SU-DHL-6 (cell line): ENCODE results near the gene DRD3.

Experiments used
- H2AFZ ChIP-seq: fragments of 200-600 bp; sonication (generic); 2 replicates; pipeline ENCODE4 v1.6.1; 2014; ENCODE audit warnings: low read depth, mild to moderate bottlenecking, moderate library complexity, mixed read lengths, antibody characterized with exemption, low read length; ENCODE audit not compliant: severe bottlenecking
- H3F3A ChIP-seq: fragments of 200-600 bp; shearing (Covaris generic); 2 replicates; pipeline ENCODE4 v1.6.0; 2016; ENCODE audit warnings: antibody characterized with exemption, mild to moderate bottlenecking; ENCODE audit not compliant: insufficient read depth
- H3K27ac ChIP-seq: fragments of 200-600 bp; sonication (generic); 2 replicates; pipeline ENCODE4 v1.5.1; 2016; ENCODE audit warnings: low read depth, mild to moderate bottlenecking, low read length, moderate library complexity, mixed read lengths
- H3K27me3 ChIP-seq: fragments of 200-600 bp; sonication (generic), shearing (Covaris generic); 2 replicates; pipeline ENCODE4 v1.6.0; 2014; ENCODE audit warnings: mild to moderate bottlenecking, low read length
- H3K36me3 ChIP-seq: fragments of 200-600 bp; sonication (generic); 2 replicates; pipeline ENCODE4 v1.6.1; 2014; ENCODE audit warnings: mild to moderate bottlenecking, low read length, mixed read lengths
- H3K4me2 ChIP-seq: fragments of 300-600, 200-600 bp; shearing (Covaris generic), sonication (generic); 2 replicates; pipeline ENCODE4 v1.6.0; 2014; ENCODE audit warnings: low read length, low read depth, mild to moderate bottlenecking; ENCODE audit not compliant: poor library complexity, severe bottlenecking
- H3K4me3 ChIP-seq: fragments of 200-600 bp; sonication (generic); 2 replicates; pipeline ENCODE4 v1.5.1; 2014; ENCODE audit warnings: antibody characterized with exemption, low read length, mild to moderate bottlenecking, mixed read lengths; ENCODE audit not compliant: insufficient read depth, poor library complexity, severe bottlenecking
- H3K79me2 ChIP-seq: fragments of 200-600 bp; sonication (generic); 2 replicates; pipeline ENCODE4 v1.6.1; 2014; ENCODE audit warnings: mild to moderate bottlenecking, low read length, moderate library complexity; ENCODE audit not compliant: insufficient read depth
- H3K9ac ChIP-seq: fragments of 200-600 bp; sonication (generic); 2 replicates; pipeline ENCODE4 v1.7.0; 2014; ENCODE audit warnings: mild to moderate bottlenecking, low read length
- H3K9me2 ChIP-seq: fragments of 200-600 bp; sonication (generic); replicated peaks from 2 replicates; pipeline ENCODE4 v1.6.1; 2014; ENCODE audit warnings: low read length; ENCODE audit not compliant: insufficient read depth
- H3K9me3 ChIP-seq: fragments of 200-600 bp; sonication (generic); 2 replicates; pipeline ENCODE4 v1.6.1; 2014; ENCODE audit warnings: low read length, mixed read lengths; ENCODE audit not compliant: insufficient read depth
- H4K20me1 ChIP-seq: fragments of 200-600 bp; sonication (generic); 2 replicates; pipeline ENCODE4 v1.6.1; 2014; ENCODE audit warnings: low read depth, mild to moderate bottlenecking, antibody characterized with exemption, low read length, moderate library complexity, mixed read lengths
- CTCF ChIP-seq: fragments of 200-600 bp; sonication (generic); IDR thresholded peaks from one replicate; pipeline ENCODE4 v1.5.1; 2017; ENCODE audit warnings: antibody characterized with exemption, mild to moderate bottlenecking, low read length, moderate library complexity; ENCODE audit not compliant: insufficient read depth, poor library complexity, severe bottlenecking
- EZH2phosphoT487 ChIP-seq: fragments of 200-600 bp; sonication (generic), shearing (Covaris generic); conservative IDR thresholded peaks from 2 replicates; pipeline ENCODE4 v1.6.1; 2018; ENCODE audit warnings: mild to moderate bottlenecking, antibody characterized with exemption, low read length, moderate library complexity, mixed read lengths

DRD3 gene

DNA sequence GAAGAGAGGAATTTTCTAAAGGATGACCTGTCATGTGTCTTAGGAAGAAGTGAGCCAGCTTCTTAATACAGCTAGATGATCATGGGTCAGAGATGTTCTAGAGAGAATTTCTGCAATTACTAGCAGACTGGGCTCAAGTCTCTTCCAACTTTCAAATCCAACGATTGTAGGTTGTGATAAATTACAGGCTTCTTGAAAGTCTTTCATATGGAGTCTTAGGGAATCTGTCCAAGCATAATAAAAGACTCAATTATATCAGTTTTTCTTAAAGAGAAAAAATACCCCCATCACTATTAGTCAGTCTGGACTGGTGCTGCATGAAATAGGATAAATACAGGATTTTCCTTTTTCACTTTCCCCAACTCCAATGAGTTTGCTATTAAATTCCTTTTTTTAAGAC lies 59.1 kb downstream of the DRD3 start:
- H3K9ac ChIP-seq = no peak overlapping the region
- H3F3A ChIP-seq = no peaks in the 10 kb centered on the region
- no peaks in the 10 kb centered on the region for H3K9me2 ChIP-seq
- H3K4me3 ChIP-seq = no peak overlapping the region
- H4K20me1 ChIP-seq = no peaks in the 10 kb centered on the region
- no peaks in the 10 kb centered on the region for H3K36me3 ChIP-seq
- no peaks in the 10 kb centered on the region for H3K79me2 ChIP-seq
- H2AFZ ChIP-seq = no peak overlapping the region
- no peaks in the 10 kb centered on the region for H3K27me3 ChIP-seq
- no peaks in the 10 kb centered on the region for H3K9me3 ChIP-seq
- no peak overlapping the region for H3K27ac ChIP-seq
- no peak for TF ChIP-seq CTCF
- TF ChIP-seq EZH2phosphoT487 = no peak
- no peak overlapping the region for H3K4me2 ChIP-seq

GRCh38 chr3:114115143-114115542 lies 63.7 kb downstream of the DRD3 start:
- Histone ChIP-seq H3K36me3 (no peaks in the 10 kb centered on the region), H3K79me2 (no peaks in the 10 kb centered on the region), H2AFZ (no peak overlapping the region), H3K9ac (no peak overlapping the region), H3K9me2 (no peaks in the 10 kb centered on the region), H3K27me3 (no peaks in the 10 kb centered on the region), H3K9me3 (no peaks in the 10 kb centered on the region), H4K20me1 (no peaks in the 10 kb centered on the region), H3K4me2 (no peak overlapping the region), H3K27ac (no peak overlapping the region), H3F3A (no peaks in the 10 kb centered on the region), H3K4me3 (no peak overlapping the region)
- TF ChIP-seq EZH2phosphoT487 (no peak), CTCF (no peak)

- Histone ChIP-seq H3K4me3 (no peak overlapping the region), H3K9me2 (no peaks in the 10 kb centered on the region), H3K4me2 (no peak overlapping the region), H3K9me3 (no peaks in the 10 kb centered on the region), H4K20me1 (no peaks in the 10 kb centered on the region), H2AFZ (no peak overlapping the region), H3K9ac (no peak overlapping the region), H3K27ac (no peak overlapping the region), H3F3A (no peaks in the 10 kb centered on the region), H3K36me3 (no peaks in the 10 kb centered on the region), H3K79me2 (no peaks in the 10 kb centered on the region), H3K27me3 (no peaks in the 10 kb centered on the region)
- TF ChIP-seq EZH2phosphoT487 (no peak), CTCF (no peak)
Measured at GRCh38 chr3:114114719-114115118, 64.1 kb downstream of the DRD3 start.

DNA sequence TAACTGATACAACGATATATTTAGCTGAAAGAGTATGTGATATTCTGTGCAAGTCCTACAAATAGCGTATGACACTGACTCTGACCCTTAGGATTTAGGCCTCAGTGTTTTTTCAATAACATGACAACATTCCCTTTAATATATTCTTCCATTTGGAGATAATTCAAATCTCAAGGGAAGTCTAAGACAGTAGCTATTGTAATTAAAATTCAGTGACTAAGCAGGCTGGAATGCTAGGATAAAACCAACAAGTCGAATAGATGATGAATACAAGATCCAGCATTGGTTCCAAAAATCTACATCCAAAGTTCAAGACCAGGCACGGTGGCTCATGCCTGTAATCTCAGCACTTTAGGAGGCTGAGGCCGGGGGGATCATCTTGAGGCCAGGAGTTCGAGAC lies 66.2 kb downstream of the DRD3 start:
- Histone ChIP-seq H3K9ac (no peak overlapping the region), H3F3A (no peaks in the 10 kb centered on the region), H3K9me3 (no peaks in the 10 kb centered on the region), H3K9me2 (no peaks in the 10 kb centered on the region), H3K27me3 (no peaks in the 10 kb centered on the region), H3K79me2 (no peaks in the 10 kb centered on the region), H3K4me2 (no peak overlapping the region), H2AFZ (no peak overlapping the region), H3K4me3 (no peak overlapping the region), H3K27ac (no peak overlapping the region), H3K36me3 (no peaks in the 10 kb centered on the region), H4K20me1 (no peaks in the 10 kb centered on the region)
- TF ChIP-seq CTCF (no peak), EZH2phosphoT487 (no peak)
